Left colon (tissue), 2 donors: ENCODE results near the gene RASL11B. TPM values are rescaled to one million over a fixed set of nuclear protein-coding genes. Genes with fewer than 3 reads are reported as not detected.

Experiments
- ATAC-seq: fragments of 200-7000 bp; cut with Tn5 transposase; one replicate; pipeline ENCODE4 v1.9.1; 2020; ENCODE audit warnings: mild to moderate bottlenecking, moderate library complexity
- DNase-seq, 2 donors: peaks; one replicate each; pipeline ENCODE4 v3.0.0-alpha.2; 2020
- intact Hi-C, 2 donors: fragments of 100-400 bp; cut with DNase I in 1 of 2; cut with micrococcal nuclease in 1 of 2; formaldehyde crosslinking; loops; one replicate each; pipeline versions ENCODE4 v1.11.2 to v1.14.0; 2022; cut with DNase I, micrococcal nuclease
- total RNA-seq, 2 donors: library from RNA; stranded (reverse); fragmentation: NEBNext Ultra II Directional; extraction: Animal tissue kit (Norgen Biotek cat#: 25700); gene quantifications; one replicate each; pipeline ENCODE4 v1.2.1, GENCODE V29; 2021
- donor health status: DM: no; HTN: no; CAD: no.
- donor health status: DM: yes; HTN: yes; CAD: no.

RASL11B gene
- total RNA-seq, 2 donors from 2014 or later = 0.17 TPM; not detected in 1

DNA sequence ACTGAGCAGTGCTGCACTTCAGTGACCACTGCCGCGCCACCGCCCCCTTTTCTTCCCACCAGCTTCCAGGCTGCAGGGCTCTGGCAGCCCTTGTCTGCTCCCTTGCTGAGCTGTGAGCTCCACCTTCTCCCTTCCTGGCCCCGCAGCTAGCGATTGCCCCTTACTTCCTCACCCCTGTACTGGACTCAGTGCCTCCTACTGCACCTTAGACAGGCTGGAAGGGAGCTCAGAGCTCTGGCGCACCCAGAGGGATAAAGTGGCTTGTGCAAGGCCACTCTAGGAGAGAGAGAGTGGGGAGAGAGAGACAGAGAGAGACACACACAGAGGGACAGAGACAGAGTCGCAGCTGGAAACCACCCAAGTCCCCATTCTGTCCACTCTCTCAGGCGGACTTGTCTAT, 6.0 kb downstream of the RASL11B start:
- DNase-seq (no peak), ATAC-seq (no peak)
- intact Hi-C loops = no loop called here

DNA sequence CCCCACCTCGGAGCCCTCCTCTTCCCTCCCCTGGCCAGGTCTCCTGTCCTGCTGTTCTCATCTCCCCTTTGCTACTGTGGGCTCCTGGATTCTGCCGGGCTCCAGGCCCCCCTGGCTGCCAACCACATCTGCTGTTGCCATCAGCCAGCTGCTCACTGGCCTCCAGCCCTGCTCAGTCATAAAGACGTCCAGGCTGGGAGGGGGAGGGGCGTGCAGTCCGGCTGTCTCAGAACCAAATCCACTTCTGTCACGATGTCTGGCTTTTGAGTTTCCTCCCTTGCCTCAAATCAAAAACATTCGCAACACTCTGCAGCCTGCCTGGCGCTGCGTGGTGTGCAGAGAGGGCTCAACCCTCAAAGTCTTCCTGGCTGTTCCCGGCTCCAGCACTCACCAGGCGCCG, 7.1 kb downstream of the RASL11B start:
- DNase-seq = peak; percentile 31 to 46
- intact Hi-C loops = no loop called here
- no peak for ATAC-seq

DNA sequence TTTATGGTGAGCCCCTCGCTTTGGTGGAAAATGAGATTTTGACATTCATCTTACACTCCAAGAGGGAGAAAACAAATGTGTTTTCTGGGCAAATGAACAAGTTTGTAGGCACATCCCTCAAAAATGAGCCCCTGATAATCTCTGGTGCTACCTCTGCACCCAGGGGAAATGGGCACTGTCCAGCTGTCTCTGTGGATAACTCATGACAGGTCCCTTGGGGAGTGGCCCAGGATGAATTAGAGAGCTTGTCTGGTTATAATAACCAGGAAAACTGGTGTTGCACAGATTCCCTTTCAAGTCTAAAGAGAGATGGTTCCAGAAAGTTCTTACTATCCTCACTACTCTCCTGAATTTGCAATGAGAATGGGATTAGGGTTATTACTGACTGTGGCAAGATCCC, 7.5 kb downstream of the RASL11B start:
- ATAC-seq = no peak
- no peak for DNase-seq
- intact Hi-C loops = no loop called here

DNA sequence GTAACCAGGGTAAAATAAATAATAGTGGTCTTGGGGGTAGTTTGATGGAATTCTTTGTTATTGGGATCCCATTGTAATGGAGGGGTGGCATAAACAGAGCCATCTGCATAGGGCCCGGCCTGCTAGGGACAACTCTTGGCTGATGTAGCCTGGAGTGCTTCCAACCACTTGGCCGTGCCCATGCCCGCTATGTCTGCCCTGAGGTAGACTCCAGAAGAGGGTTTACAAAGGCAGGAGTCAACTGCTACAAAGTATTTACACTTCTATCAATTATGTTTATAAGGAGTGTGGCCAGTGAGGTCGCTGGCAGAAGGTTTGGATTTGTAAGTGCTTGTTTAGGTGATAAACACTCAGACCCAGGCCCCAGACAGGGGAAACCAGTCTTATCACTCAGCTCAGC, 8.1 kb downstream of the RASL11B start:
- ATAC-seq = no peak
- DNase-seq = no peak
- intact Hi-C loops = no loop called here

DNA sequence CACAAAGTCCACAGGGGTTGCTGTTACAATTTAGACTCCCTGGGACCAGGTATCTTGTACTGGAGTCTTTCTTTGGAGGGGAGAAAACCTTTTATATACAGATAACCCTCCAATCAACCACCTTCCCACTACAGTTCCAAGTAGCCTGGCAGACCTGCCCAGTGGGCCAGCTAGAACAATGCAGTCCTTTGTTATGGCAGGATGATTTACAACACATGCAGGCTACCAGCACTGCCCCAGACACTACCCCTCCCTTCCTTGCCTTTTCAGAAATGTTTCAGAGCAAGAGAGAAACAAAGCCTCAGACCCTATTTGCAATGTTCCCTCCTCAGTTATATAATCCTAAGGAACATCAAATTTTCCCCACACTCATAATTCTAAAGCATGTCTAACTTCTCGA, 11.1 kb downstream of the RASL11B start:
- peak; percentile 99 for ATAC-seq
- intact Hi-C loops = no loop called here
- DNase-seq = peak; percentile 31 to 55

DNA sequence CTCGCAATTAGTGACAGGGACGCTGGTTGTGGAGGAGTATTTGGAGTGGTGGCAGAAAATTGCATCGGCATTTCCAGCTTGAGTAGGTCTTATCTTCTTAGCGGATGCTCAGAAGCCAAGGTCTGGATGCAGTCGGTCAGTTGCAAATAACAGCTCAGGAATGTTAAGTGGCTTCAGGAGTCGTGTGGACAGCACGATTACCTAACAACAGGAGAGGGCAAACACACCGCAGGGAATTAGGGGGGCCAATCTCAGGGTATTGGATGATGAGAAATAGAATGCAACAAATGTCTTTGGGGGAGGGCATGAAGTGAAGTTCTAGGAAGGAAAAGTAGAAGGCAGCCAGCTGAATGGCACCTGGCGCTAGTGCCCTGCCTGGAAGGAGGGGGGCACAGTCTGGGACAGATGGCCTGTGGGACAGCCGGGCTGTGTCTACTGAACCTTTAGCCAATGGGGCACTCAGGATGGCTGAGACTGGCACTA, 11.8 kb downstream of the RASL11B start:
- intact Hi-C loops = no loop called here
- ATAC-seq (peak; percentile 76), DNase-seq (peak; percentile 33 to 38)

DNA sequence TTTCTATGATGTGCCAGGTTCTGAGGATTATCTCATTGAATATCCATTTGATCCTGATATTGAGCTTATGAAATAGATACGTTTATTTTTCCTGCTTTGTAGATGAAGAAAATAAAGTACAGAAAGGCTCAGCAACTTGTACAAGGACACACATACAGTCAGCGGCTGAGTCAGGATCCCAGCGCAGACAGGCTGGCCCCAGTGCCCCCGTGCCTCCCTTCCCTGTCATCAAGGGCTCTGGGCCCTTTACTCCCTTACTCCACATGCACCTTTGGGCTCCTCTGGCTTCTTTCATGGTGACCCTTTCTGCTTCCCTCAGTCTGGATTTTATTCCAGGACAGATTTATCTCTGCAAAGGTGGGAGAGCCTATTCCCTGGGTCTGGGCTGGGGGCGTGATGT, 12.8 kb downstream of the RASL11B start:
- DNase-seq (no peak), ATAC-seq (no peak)
- intact Hi-C loops = no loop called here

DNA sequence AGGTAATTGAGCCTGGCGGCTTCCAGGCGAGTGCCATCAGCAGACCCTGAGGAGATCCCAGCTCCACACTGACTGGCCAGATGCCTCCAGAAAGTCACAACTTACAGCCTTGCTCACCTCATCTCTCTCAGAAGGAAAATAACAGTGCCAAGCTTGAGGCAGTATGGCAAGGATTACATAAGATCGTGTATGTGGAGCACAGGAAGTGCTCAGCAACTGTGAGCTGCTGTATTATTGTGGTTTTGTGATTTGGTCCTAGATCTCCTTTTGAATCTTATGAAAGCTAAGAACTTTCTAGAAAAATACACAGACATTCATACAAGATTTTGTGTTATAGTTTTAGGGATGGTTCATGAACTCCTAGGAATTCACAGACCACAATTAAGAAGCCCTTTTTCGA, 14.0 kb downstream of the RASL11B start:
- no peak for DNase-seq
- intact Hi-C loops = no loop called here
- ATAC-seq = no peak

DNA sequence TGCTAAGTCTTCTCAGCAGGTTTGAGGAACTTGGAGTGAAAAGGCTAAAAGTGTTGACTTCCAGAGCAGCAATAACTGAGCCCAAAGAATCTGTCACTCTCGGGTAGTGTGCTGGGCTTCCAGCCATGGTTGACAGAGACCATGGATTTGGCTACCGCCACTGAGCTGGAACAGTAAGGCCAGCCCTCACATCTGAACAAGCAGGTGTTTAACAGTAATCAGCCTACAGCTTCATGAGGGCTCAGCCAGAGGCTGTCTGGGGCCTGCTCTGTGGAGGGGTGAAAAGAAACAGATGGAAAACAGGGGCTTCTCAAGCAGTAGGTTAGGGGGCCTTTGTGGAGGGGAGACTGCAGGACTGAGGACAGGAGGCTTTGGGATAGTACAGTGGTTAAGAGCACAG, 14.9 kb downstream of the RASL11B start:
- intact Hi-C loops = no loop called here
- DNase-seq = no peak
- no peak for ATAC-seq

DNA sequence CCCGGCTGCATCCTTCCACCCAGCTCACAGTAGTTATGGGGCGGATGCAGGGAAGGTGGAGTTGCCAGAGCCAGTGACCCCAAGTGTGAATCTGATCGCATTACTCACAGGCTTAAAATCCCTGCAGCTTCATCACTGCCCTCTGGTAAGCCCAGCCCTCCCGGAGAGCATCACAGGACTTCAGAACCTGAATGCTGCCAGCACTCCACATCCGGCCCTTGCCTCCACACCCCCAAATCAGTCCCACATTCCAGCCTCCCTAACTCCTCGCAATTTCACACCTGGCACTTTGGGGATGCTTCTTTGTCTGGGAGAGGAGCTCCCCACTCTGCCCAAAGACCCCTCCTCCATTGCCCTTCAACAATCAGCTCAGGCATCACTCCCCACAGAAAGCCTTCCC, 15.6 kb downstream of the RASL11B start:
- no peak for DNase-seq
- intact Hi-C loops = no loop called here
- no peak for ATAC-seq

DNA sequence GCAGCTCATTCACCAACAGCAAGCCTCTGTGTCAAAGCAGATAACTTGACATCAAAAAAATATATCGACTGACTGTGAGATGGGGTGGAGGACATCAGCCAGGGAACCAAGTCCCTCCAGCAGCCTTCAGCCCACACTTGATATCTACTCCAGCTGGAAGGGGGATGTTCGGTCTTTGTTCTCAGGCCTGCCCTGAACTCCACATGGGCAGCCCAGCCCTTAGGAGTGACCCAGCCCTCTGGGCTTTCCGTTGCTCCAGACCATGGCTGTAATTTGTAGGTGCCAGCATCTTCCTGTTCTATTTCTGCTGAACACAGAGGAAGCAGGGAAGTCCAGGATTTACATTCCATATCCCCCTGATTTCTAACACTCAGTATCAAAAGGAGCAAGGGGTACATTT, 17.4 kb downstream of the RASL11B start:
- DNase-seq (no peak), ATAC-seq (no peak)
- intact Hi-C loops = no loop called here

DNA sequence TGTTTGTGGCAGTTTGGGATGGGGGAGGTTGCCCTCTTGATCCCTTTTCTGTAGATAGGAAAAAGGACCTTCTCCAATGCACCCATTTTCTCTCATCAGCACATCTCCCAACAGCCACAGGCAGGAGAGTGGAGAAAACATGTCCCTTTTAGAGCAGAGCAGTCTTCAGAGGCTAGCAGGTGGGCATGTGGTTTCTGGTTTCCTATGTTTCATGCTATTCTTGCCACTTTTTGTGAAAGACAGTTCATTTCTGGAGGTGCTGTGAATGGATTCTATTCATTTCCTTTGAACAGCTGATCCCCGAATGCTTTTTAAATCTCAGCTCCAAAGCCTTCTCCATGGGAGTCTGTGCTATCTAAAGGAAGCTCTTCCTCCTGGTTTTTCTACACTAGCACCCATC, 18.9 kb downstream of the RASL11B start:
- intact Hi-C loops = no loop called here

DNA sequence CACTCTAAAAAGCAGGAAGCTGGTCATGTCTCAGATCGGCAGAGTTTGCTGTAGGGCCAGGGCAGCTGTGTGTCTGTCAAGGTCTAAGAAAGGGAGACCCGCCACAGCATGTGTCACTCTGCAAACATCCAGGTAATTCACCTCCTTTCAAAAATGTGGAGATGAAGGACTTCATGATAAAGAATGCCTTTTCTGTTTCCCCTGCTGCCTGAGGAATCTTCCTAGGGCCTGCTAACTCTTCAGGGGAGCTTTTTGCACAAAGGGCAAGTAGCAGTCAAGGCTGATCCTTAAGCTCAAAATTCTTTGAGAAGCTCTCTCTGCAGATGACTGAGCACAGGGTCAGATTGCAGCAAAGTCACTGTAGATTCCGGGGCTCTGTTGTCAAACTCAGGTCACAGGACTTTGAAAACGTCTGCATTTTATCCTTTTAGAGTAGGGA, 21.1 kb downstream of the RASL11B start:
- no peak for DNase-seq
- intact Hi-C loops = no loop called here
- ATAC-seq = no peak

More for the DNA sequence above, 18.9 kb downstream of the RASL11B start:
- DNase-seq = no peak
- ATAC-seq = no peak

DNA sequence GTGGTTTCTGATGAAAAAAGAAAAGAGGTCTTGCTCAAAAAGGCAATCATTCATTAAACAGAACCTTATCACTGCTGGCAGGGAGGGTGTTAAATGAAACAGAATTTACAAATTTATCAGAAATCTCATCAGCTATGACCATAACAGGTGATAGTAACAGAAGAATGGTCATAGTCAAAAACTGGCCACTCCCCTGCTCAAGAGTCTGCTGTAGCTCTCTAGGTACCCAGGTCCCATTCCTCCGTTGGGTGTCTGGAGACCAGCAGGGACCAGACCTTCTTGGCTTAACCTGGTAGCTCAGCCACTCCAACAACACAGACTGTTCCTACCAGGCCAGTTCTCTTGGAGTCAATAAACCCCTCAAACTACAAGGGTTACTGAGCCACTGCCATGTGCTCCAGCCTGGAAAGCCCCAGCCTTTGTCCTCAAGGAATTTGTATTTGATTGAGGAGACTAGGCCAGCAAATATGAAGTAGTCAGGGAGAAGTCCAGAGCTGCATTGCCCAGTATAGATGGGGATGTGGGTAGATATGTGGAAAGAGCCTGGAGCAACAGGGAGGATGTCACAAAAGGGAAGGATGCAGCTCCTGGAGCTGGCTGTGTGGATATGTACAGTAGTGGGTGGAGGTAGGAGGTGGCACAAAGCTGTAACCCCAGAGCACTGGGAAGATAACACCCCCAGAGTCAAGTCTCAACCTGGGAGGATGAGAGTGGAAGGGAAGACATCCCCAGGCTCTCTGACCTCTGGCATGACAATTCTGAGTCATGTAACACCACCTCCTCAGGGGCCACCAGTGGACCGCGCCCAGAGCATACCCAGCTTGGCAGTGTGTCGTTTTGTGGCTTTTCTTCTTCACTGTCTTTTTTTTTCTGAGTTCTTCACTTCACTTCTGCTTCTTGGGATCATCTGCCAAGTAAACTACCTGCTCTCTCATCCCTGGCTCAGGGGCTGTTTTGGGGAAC, 21.9 kb downstream of the RASL11B start:
- intact Hi-C loops = no loop called here
- DNase-seq (no peak), ATAC-seq (no peak)

DNA sequence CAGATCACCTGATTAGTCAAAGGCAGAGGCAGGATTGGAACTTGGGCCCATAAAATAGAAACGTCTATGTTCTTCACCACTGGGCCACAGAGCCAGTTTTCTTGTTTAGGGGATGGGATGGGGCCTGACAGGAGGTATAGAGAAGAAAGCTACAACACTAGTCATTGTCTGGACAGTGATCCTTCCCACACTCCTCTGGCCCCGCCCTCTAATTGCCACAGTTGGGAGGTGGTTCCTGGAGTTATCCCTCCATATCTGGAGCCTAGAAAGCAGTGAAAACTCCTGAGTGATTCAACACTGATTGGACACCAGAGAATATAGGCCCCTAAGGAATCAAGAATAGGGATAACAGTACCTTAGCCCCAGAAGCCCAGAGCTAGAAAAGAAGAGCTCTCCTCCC, 22.9 kb downstream of the RASL11B start:
- ATAC-seq (peak; percentile 66), DNase-seq (peak in 1 of 2 donors; percentile 30)
- intact Hi-C loops = no loop called here

DNA sequence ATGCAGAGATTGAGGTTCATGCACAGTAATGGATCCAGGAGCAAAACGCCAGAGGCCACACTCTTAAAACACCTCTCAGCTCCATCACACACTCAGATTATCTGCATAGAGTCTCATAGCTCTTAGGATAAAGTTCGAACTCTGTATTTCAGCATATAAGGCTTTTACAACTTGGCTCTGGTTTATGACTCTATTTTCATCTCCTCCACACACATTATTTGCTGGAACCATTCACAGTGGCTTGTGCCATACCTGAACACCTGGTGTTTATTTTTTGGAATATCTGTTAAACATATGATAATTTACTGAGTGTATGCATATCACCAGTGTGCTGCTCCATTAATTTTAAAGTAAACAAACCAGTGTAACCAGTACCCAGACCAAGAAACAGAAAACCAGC, 27.2 kb downstream of the RASL11B start:
- no peak for DNase-seq
- ATAC-seq = peak; percentile 89
- intact Hi-C loops = no loop called here

DNA sequence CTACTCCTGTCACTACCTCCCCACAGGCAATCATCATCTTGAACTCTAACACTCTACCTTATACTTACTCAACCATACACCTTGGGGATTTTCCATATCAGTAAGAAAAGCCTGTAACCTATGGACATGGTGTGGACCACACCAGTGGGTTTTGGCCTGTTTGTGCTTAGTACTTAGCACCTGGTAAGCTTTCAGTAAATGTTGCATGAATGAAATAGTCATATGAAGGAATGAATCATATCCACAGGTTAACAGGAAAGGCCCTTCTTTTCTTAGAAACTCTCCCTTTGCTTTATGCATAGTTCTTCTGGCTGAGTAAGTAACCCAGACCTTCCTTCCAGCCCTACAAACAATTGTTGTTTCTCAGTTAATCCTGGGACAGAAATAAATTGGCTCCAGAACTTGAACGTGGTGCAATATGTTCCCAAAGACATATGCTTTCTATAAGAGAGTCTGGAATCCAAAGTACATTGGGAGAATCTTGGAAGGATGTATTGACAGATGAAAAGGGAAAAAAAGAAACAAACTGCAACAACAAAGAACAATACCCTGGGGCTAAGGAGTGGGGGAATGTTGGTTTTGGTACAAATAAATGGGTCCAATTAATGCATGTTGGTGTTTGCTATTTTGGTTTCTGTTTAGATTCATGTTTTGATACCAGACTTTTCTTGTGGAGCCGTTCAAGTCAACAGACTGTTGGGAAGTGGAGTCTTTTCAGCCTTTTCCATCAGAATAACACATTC, 27.8 kb downstream of the RASL11B start:
- DNase-seq (no peak), ATAC-seq (no peak)
- intact Hi-C loops = no loop called here

DNA sequence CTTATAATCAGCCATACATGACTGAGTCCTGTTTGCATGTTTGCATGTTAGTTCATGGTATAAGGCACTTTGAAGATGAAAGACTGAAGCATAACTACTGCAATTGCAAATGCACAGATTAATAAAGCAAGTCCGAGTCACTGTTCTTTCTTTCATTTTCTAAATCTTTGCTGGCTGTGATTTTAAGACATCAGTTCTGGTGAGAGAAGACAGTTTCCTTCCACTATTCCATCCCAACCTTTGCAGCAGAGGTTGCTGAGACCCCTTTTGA, 28.3 kb downstream of the RASL11B start:
- DNase-seq (no peak), ATAC-seq (no peak)
- intact Hi-C loops = no loop called here

DNA sequence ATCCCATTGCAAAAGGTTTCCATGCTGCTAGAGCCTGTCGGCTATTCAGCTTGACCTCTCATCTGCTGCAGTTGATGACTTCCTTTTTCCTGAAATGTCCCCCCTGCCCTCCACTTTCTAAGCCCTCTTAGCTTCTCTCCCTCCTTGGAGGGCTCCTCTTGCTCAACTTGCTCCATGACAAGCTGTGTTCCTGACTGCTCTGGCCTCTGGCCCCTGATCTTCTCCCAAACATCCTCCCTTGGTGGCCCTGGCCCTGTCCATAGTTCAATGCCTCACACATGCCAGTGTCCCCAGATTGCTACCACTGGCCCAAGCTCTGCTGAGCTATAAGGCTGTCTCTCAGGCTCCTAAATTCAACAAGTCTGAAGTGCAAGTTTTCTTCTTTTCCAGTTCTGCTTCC, 29.6 kb downstream of the RASL11B start:
- ATAC-seq = no peak
- intact Hi-C loops = no loop called here
- no peak for DNase-seq

DNA sequence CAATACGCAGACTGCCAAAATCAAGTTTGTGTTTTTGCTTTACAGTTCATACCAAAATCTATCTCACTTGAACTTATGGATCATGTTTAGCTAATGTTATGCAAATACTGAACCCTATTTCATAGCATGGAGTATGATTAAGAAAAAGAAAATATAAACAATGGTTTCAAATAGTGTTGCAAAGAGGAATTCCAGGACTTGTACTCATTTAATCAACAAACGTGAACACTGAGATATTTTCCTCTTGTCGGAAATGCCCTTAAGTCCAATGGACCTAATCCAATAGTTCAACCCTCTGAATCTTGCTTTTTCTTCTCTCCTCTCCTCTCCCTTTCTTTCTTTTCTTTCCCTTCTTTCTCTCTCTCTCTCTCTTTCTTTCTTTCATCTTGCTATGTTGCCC, 30.8 kb downstream of the RASL11B start:
- intact Hi-C loops = no loop called here
- DNase-seq = no peak
- ATAC-seq = no peak
